ENCODE data around the gene TNS3.

DNA sequence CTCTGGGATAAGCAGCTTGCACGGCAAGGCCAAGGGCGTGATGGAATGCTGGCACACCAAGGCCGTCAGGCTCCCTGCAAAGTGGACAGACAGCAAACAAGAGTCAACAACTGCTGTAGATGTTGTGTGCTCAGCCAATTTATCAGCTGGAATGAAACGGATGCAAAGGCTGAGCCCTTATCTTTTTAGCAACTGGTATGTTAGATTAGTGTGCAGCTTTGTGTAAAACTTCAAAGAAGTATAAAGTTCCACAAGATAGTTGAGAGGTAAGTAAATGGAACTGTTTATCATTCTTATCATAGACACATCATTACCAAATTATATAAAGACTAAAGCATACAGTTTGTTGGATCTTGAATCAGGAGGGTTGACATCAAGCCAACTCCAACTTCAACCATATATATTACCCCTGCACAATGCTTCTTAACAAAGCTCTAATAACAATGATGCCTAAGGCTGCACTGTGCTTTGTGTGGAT is 289.0 kb downstream of the TNS3 start:
- TF ChIP-seq POLR2AphosphoS5 (IDR thresholded peaks at IDR 0.05) (no peak), POLR2A (IDR thresholded peaks at IDR 0.05) (no peak)
- TF ChIP-seq, protein P1, sequence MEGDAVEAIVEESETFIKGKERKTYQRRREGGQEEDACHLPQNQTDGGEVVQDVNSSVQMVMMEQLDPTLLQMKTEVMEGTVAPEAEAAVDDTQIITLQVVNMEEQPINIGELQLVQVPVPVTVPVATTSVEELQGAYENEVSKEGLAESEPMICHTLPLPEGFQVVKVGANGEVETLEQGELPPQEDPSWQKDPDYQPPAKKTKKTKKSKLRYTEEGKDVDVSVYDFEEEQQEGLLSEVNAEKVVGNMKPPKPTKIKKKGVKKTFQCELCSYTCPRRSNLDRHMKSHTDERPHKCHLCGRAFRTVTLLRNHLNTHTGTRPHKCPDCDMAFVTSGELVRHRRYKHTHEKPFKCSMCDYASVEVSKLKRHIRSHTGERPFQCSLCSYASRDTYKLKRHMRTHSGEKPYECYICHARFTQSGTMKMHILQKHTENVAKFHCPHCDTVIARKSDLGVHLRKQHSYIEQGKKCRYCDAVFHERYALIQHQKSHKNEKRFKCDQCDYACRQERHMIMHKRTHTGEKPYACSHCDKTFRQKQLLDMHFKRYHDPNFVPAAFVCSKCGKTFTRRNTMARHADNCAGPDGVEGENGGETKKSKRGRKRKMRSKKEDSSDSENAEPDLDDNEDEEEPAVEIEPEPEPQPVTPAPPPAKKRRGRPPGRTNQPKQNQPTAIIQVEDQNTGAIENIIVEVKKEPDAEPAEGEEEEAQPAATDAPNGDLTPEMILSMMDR (IDR thresholded peaks at IDR 0.05 in 8 of 11, conservative IDR thresholded peaks at IDR 0.05 in 3 of 11) = no peak

Data from spleen (tissue), 7 donors.